Hair follicular keratinocyte (primary cell): ENCODE results near the gene PSMD12. TPM values are rescaled to one million over a fixed set of nuclear protein-coding genes. Genes with fewer than 3 reads are reported as not detected.

Experiments used
- total RNA-seq: library from RNA; depleted of rRNA; stranded (reverse); fragments of >200 nt; gene quantifications from 2 replicates; pipeline ENCODE4 v1.2.3, GENCODE V29; 2015

Gene PSMD12
- total RNA-seq: 19.7 and 30.6 TPM in 2 replicates

DNA sequence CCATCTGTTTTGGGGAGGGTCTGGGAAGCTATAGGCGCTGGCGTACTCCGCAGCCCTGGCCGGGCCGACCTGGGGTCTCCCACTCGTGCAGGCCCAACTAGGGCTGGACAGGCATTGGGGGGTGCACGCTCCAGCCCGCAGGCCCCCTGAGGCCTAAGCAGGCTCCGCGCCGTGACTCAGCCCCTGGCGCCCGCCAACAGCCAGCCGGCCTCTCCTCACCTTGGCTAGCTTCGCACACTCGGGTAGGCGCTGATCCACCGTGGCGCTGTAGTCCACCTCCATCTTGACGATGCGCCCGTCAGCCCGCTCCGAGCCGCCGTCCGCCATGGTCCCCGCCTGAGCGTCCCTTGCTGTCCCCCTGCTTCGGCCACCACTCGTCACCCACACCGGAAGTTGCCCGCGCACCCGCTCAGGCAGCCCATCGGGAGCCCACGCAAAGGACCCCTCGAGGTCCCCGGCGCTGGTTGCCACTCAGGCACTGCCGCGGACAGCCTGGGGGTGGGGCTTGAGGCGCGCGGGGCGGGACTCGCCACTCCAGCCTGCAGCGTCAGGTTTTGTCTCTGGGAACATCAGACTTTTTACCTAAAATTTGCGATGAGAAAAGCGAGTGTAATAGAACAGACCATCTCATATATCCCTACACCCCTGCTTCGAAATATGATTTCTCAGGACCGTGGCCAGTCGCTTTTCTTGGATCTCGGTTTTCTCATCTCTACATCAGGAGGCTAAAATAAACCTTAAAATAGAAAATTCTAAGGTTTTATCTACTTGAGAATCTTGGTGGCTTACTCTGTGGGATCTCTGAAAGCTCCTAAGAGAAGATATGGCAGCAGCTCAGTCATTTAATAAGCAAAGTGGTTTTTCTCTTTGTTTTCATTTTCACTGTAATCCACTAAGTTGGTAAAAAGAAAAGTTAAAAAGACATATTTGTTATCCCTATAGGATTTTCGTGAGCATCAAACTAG is at the start of gene PSMD12:
Gene PSMD12 (minus strand): TSS at position 385 of the 965 bp plus-strand sequence. CDS start 58 bp downstream, at position 327.

DNA sequence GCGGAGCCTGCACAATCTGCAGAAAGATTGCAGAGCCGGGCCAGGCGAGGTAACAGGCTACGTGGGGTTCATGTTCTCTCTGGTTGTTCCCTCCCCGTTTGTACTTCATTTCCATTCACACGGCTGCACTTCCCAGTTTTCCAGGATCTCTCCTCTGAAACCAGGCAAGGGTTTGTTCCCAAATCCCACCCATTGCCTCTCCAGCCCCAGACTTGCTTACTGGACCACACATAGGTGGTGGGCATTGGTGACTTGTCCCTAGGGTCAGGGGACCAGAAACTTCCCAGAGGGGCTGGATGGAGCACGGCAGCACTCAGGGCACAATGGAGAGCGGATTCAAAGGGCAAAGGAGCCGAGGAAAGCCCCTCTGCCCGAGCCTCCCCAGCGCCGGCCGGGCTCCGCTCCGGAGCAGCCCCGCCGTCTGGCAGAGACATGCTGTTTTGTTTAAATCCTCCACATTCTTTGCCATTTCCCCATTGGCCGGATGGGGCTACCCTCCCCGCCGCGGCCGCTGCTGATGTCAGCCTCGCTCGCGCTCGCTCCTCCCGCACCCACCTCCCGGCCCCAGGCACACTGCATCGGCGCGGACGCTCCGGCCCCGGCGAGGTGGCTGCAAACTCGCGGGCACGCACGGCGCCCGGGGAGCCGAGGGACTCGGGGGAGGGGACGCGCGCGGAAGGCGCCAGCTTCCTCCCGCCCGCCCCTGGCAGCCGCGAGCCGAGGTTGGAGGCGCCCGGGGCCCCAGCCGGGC is 10.5 kb upstream of the PSMD12 start, which contains the start of gene PITPNC1:
Gene PITPNC1 (plus strand): TSS at position 545 of the 751 bp plus-strand sequence.

Other genes starting within 250 kb of the PSMD12 start
- gene HELZ, start 121.4 kb downstream of the PSMD12 start, total RNA-seq: 14.8 and 21.6 TPM in 2 replicates
- 9.7 and 17.6 TPM in 2 replicates for gene PITPNC1, start 10.7 kb upstream of the PSMD12 start, total RNA-seq